RWPE1 (cell line): ENCODE measurements around the gene ZNF775.

Experiments used
- CTCF ChIA-PET: fragments of 350-600 bp; sonication (Branson Sonifier 250); formaldehyde crosslinking; extraction: SDS; loops from one replicate; lab custom pipeline; 2021; lab: Yijun Ruan, JAX
- POLR2A ChIA-PET: fragments of 400-600 bp; formaldehyde crosslinking; extraction: SDS; loops from one replicate; lab custom pipeline; 2020; ENCODE audit warnings: antibody characterized with exemption; ENCODE audit not compliant: low non-redundant PET; lab: Yijun Ruan, JAX
- DNase-seq: peaks from one replicate; pipeline ENCODE4 v3.0.0; 2012; ENCODE audit warnings: low spot score
- H3K27ac ChIP-seq: fragments of 450-650 bp; 2 replicates; pipeline ENCODE4 v1.5.1; 2017
- TF ChIP-seq, protein P1 (sequence below): fragments of 450-650 bp; conservative IDR thresholded peaks from 2 replicates; pipeline ENCODE4 v1.5.1; 2017; ENCODE audit warnings: low read depth, mild to moderate bottlenecking

Gene ZNF775

GRCh38 chr7:150389532-150389816 lies 10.3 kb downstream of the ZNF775 start:
- ChIA-PET CTCF (no interaction called here), POLR2A (no interaction called here)
- TF ChIP-seq, protein P1, sequence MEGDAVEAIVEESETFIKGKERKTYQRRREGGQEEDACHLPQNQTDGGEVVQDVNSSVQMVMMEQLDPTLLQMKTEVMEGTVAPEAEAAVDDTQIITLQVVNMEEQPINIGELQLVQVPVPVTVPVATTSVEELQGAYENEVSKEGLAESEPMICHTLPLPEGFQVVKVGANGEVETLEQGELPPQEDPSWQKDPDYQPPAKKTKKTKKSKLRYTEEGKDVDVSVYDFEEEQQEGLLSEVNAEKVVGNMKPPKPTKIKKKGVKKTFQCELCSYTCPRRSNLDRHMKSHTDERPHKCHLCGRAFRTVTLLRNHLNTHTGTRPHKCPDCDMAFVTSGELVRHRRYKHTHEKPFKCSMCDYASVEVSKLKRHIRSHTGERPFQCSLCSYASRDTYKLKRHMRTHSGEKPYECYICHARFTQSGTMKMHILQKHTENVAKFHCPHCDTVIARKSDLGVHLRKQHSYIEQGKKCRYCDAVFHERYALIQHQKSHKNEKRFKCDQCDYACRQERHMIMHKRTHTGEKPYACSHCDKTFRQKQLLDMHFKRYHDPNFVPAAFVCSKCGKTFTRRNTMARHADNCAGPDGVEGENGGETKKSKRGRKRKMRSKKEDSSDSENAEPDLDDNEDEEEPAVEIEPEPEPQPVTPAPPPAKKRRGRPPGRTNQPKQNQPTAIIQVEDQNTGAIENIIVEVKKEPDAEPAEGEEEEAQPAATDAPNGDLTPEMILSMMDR = no peak
- 0 out of 2 replicates have a peak overlapping the region, but pooled peaks have one; percentile 2 for H3K27ac ChIP-seq
- no peak for DNase-seq

DNA sequence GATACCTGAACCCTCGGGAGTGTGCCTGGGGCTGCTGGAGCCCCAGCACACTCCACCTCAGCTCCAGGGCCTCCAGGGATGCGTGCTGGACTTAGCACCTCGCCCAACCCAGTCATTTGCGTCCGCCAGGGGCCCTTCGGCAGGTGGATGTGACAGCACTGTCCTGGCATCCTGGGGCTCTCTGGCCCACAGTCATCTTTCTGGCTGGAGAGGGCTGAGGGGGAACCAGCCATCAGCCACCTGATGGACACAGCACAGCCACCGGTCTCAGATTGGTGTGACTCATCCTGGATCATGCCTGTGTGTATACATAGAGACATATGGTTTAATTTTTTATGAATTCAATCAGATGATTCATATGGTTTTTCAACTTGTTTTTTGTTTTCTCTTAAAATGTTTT lies 11.1 kb downstream of the ZNF775 start:
- no peak for DNase-seq
- ChIA-PET CTCF (no interaction called here), POLR2A (no interaction called here)
- TF ChIP-seq, protein P1 = no peak
- H3K27ac ChIP-seq = no peak overlapping the region

DNA sequence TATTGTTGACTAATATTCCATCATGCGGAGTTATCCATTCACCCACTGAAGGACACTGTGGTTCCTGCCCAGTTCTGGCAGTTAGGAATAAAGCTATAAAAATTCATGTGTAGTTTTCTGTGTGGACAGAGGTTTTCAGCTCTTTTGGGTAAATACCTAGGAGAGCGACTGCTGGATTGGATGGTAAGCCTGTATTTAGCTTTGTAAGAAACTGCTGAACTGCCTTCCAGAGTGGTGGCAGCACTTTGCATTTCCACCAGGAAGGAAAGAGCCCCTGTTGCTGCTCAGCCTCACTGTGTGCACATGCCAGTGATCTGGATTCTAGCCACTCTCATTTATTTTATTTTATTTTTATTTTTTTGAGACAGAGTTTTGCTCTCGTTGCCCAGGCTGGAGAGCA lies 14.2 kb downstream of the ZNF775 start:
- POLR2A ChIA-PET = no interaction called here
- CTCF ChIA-PET = no interaction called here

DNA sequence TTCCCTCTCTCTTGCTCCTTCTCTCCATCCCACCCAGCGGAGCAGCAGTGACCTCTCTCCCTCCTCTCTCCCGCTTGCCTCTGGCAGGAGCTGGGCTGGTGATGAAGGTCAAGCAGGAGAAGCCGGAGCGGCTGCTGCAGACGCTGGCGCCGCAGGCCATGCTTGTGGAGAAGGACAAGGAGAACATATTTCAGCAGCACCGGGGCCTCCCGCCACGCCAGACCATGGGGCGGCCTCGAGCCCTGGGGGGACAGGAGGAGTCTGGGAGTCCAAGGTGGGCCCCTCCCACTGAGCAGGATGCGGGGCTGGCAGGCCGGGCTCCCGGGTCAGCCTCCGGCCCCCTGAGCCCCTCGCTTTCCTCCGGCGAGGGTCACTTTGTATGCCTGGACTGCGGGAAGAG lies 17.3 kb downstream of the ZNF775 start:
- POLR2A ChIA-PET = no interaction called here
- TF ChIP-seq, protein P1 = no peak
- DNase-seq = no peak

More for the DNA sequence above, 14.2 kb downstream of the ZNF775 start:
- H3K27ac ChIP-seq = no peak overlapping the region
- no peak for DNase-seq
- TF ChIP-seq, protein P1 = no peak

GRCh38 chr7:150396851-150397260 lies 17.7 kb downstream of the ZNF775 start:
- no peak overlapping the region for H3K27ac ChIP-seq
- ChIA-PET CTCF (interaction anchor here (0.6 kb wide), 1 partner anchor 763 kb away, joined by 3 read pairs; no protein-coding TSS in a partner anchor), POLR2A (interaction anchor here (0.6 kb wide), 1 partner anchor 9 kb away, joined by 3 read pairs; no protein-coding TSS in a partner anchor)
- TF ChIP-seq, protein P1 = no peak
- DNase-seq = no peak

More for the DNA sequence above, 17.3 kb downstream of the ZNF775 start:
- no peak overlapping the region for H3K27ac ChIP-seq
- CTCF ChIA-PET = interaction anchor here (0.6 kb wide), 1 partner anchor 763 kb away, joined by 3 read pairs; no protein-coding TSS in a partner anchor

GRCh38 chr7:150397346-150398107 lies 18.4 kb downstream of the ZNF775 start:
- DNase-seq = no peak
- TF ChIP-seq, protein P1 = no peak
- no peak overlapping the region for H3K27ac ChIP-seq
- ChIA-PET CTCF (no interaction called here), POLR2A (interaction anchor here (0.6 kb wide), 1 partner anchor 10 kb away, joined by 3 read pairs; no protein-coding TSS in a partner anchor)
